ENCODE data around the gene EIF4B.
A peak's percentile ranks its signal among the peaks of the same experiment; 100 is the strongest.

Gene EIF4B

DNA sequence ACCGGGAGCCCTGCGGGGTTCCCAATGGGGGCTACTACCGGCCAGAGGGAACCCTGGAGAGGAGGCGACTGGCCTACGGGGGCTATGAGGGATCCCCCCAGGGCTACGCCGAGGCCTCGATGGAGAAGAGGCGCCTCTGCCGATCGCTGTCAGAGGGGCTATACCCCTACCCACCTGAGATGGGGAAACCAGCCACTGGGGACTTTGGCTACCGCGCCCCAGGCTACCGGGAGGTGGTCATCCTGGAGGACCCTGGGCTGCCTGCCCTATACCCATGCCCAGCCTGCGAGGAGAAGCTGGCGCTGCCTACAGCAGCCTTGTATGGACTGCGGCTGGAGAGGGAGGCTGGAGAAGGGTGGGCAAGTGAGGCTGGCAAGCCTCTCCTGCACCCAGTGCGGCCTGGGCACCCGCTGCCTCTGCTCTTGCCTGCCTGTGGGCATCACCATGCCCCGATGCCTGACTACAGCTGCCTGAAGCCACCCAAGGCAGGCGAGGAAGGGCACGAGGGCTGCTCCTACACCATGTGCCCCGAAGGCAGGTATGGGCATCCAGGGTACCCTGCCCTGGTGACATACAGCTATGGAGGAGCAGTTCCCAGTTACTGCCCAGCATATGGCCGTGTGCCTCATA lies 53.3 kb downstream of the EIF4B start:
- no peak for DNase-seq (ENCODE audit: low spot score)

DNA sequence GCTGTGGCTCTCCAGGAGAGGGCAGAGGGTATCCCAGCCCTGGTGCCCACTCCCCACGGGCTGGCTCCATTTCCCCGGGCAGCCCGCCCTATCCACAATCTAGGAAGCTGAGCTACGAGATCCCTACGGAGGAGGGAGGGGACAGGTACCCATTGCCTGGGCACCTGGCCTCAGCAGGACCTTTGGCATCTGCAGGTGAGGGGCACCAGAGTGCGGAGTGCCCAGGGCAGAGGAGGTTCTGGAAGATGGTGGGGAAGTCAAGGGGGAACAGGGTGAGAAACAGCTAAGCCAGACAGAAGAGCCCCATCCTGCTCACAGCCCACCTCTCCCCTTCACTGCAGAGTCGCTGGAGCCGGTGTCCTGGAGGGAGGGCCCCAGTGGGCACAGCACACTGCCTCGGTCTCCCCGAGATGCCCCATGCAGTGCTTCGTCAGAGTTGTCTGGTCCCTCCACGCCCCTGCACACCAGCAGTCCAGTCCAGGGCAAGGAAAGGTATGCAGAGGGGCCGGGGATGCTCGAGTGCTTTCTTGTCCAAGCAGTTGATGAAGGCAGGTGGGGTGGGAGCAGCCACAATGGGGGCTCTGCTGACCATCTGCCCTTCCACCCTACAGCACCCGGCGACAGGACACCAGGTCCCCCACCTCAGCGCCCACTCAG lies 53.9 kb downstream of the EIF4B start:
- no peak for DNase-seq (ENCODE audit: low spot score)

DNA sequence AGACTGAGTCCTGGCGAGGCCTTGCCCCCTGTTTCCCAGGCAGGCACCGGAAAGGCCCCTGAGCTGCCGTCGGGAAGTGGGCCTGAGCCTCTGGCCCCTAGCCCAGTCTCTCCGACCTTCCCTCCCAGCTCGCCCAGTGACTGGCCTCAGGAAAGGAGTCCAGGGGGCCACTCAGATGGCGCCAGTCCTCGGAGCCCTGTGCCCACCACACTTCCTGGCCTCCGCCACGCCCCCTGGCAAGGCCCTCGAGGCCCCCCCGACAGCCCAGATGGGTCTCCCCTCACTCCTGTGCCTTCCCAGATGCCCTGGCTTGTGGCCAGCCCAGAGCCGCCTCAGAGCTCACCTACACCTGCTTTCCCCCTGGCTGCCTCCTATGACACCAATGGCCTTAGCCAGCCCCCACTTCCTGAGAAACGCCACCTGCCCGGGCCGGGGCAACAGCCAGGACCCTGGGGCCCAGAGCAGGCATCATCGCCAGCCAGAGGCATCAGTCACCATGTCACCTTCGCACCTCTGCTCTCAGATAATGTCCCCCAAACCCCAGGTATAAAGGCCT lies 54.5 kb downstream of the EIF4B start:
- no peak for DNase-seq (ENCODE audit: low spot score)

DNA sequence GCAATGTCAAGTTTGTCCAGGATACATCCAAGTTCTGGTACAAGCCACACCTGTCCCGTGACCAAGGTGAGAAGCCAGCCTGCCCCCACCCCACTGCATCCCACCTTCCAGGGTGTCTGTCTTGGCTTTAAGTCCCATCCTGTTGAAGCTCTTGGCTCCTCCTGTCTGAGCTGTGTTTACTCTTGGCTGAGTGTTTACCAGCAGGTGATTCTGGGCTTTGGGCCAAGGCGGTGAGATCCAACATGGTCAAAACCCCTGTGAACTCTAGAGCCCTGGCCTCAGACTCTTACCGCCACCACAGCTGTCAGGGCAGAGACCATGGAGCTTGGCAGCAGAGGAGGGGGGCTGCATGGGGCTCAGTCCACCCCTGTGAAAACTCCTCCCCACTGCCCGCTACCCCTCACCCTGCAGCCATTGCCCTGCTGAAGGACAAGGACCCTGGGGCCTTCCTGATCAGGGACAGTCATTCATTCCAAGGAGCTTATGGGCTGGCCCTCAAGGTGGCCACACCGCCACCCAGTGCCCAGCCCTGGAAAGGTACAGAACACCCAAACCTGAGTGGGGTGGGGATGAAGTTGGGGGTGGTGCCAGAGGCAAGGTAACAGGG lies 55.3 kb downstream of the EIF4B start:
- peak; percentile 80 for DNase-seq (ENCODE audit: low spot score)

DNA sequence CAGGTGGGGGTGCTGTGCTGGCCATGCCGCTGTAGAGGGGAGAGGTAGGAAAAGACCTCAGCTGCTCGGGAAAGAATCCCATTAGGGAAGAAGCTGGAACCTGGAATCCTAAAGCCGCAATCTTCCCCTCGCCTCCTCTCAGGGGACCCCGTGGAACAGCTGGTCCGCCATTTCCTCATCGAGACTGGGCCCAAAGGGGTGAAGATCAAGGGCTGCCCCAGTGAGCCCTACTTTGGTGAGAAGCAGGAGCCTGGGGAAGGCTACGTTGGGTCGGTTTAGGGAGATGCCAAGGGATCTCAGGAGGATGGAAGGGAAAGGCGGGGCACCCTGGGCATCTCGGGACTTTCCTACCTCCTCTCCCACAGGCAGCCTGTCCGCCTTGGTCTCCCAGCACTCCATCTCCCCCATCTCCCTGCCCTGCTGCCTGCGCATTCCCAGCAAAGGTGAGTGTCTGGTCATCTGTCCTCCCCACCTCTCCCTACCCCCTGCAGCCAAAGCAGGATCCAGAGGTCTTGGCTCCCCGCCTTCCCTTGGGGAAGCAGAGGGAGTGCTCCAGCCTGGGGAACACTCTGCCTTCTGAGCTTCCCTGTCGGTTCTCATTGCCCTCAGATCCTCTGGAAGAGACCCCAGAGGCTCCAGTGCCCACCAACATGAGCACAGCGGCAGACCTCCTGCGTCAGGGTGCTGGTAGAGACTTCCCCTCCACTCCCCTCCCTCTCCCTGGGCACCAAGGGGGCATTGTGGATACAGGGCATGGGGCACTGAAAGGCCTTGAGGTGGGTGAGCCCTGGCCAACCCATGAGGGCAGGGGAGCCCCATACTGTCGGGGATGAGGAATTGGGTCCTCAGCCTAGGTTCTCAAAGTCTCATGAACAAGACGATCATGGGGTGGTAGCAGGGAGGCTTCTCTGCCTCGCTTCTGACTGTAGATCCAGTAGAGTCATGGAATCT lies 56.0 kb downstream of the EIF4B start:
- DNase-seq (ENCODE audit: low spot score), result no peak

DNA sequence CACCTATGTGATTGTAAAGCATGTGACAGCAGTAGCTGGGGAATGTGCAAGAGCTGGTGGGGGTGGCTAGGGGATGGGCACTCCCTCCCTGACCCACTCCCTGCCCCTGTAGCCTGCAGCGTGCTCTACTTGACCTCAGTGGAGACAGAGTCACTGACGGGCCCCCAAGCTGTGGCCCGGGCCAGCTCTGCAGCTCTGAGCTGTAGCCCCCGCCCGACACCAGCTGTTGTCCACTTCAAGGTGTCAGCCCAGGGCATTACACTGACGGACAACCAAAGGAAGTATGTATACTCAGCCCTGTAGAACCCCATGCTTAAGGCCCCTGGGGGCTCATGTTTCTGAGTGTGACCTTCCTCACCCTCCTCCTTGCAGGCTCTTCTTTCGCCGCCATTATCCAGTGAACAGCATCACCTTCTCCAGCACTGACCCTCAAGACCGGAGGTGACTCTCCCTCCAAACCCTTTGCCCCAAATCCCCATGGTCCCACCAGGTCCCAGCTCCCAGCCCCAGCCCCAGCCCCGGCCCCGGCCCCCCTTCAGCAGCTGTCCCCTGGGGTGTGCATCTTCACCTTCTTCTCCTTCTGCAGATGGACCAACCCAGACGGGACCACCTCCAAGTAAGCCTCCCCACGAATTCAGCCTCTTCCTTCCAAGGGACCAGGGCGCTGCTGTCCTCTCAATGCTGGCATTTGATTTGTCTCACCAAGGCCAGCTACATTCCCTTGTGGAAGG lies 56.9 kb downstream of the EIF4B start:
- DNase-seq (ENCODE audit: low spot score), result no peak

DNA sequence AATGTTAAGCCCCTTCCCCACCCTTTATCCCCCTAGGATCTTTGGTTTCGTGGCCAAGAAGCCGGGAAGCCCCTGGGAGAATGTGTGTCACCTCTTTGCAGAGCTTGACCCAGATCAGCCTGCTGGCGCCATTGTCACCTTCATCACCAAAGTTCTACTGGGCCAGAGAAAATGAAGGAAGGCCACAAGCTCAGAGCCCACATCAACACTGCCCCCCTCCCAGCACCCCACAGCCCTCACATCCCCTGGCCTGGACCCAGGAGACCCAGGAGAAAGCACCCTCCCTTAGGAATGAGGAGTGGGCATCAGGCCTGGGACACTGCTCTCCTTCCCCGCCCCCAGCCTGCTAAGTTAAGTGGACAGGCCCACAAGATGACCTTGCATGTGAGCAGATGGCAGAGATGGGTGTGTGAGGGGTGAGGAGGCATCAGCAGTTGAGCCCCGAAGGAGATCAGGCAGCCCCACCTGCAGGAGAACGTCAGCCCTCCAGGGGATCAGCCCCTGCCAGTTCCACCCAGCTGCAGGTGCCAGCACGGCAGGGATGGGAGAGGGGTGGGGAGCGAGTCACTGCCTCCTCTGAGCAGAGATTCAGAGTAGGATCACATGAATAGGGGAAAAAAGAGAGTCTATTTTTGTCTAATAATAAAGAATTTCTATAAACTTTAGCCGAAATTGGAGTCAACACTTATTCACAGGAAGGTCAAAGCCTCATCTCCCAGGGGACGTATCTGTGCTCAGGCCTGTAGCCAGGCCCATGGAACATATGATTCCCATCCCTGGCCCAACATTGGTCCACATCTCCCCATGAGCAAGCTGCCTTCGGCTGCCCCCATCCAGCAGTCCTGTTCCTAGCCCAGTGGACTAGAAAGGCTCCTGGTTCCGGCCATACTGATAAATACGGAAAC lies 57.7 kb downstream of the EIF4B start:
- DNase-seq (ENCODE audit: low spot score), result no peak

DNA sequence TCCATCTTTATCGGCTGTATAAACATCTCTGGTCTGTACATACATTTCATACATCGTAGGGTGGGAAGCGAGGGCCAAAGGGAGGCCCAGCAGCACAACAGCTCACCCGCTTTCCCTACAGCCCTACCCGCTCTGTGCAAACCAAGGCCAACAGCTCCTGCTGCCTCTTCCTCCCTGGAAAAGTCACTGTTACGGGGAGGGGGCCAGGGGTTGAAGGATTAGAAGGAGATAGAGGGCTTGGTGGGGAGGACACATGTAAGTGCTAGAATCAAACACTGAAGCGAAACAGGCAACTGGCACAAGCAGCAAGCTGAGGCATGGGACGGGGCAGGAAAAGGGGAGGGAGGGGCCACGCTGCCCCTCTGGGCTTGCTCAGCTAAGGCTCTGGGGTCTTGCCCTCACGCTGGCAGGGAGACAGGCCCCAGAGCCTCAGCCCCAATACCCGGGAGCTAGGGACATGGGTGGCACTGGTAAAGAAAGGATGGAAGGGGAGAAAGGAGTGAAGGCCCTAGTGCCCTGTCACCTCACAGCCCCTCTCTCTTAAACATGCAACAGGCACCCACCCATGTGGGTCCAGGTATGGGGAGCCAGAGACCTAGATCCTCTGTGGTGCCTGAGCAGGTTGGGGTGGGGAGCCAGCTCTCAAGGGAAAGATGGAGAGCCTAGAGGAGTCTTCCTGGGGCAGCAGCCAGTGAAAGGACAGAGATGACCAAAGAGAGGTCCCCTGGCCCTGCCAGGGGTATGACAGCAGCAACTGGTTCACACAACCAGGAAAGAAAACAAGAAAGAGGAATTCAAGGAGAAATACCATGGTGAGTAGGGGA lies 58.6 kb downstream of the EIF4B start:
- no peak for DNase-seq (ENCODE audit: low spot score)

DNA sequence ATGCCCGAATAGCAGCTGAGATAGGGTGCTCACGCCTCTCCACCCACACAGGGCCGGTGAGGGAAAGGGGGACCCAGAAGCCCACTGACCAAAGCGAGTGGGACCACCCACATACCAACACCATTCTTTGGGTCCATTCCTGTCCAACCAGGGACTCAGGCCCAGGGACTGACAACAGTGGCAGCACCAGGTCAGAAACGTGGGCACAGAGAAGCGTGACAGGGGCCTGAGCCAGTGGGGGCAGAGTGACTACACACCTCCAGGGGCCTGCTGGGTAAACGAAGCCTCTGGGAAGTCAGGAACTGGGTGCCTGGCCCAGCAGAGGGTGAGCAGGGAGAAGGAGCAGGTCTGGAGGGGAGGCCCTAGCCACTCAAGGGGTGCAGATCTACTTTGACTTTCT lies 59.2 kb downstream of the EIF4B start:
- DNase-seq (ENCODE audit: low spot score), result no peak

DNA sequence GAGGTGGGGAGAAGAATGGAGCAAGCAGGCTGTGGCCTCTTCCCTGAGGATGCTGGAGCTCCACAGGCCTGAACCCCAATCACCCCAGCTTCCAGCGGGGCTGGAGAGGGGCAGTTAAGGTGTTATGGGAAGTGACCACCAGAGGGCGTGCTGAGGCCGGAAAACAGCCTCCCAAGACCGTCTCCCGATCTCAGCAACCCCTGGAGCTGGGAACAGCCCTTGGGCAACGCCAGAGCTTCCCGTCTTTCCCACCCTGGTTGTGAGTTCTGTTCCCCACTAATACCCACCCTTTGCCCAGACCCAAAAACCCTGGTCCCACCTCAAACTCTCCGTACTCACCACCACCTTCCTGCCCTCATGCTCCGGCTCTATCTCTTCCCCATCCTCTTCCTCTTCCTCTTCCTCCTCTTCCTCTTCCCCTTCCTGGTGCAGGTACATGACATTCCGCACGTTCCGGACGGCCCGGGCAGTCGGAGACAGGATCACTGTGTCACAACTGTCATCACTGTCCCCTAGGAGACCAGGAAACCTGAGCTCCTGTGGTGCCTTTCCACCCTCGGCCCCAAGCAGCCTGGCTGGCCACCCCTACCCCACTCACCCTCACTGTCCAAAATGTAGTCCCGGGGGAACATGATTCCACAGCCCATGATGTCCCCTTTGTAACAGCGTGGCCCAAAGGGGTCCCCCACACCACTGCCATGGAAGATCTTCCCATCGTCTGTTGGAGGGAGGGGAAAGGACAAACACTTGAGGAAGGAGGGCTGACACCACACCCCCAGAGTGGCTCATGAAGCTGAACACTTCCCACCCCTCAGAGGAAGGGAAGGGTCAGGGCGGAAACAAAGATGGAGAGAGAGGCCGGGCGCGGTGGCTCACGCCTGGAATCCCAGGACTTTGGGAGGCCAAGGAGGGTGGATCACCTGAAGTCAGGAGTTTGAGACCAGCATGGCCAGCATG lies 60.0 kb downstream of the EIF4B start:
- DNase-seq (ENCODE audit: low spot score), result peak; percentile 96

DNA sequence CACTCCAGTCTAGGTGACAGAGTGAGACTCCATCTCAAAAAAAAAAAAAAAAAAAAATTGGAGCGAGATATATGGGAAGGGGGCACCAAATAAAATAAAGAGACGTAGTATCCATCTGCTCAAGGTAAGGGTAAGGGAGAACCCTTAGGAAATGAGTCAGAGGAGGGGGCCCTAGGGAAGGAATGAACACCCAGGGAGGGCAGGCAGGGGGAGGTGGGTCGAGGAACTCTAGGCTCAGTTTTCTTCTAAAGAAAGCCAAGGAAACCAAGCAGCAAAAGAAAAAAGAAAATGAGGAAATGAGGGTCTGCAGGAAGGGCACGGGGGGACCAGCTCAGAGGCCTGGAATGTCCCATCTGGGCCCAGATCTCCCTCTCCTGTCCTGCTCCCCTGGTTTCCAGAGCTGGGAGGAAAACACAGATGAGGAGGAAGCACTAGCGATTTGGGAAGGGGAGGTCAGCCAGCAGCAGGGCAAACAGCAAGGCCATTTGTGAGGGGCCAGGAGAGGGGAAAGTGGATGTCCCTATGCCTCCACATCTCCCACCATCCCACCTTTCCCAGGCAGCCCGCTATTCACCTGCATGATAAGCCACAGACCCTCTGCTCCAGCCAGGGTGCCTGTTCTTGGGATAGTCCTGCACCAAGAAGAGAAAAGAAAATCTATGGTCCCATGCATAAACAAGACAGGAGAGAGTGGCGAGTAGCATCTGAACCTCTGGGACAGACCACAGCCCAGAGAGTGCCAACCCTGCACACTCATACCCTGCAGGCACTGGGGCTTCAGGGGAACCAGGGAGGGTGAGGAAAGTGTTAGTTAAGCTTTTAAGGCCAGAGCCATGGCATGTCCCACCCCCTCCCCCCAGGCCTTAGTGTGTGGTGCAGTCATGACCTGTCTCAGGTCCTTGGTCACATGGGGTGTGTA lies 61.1 kb downstream of the EIF4B start:
- DNase-seq (ENCODE audit: low spot score), result no peak

DNA sequence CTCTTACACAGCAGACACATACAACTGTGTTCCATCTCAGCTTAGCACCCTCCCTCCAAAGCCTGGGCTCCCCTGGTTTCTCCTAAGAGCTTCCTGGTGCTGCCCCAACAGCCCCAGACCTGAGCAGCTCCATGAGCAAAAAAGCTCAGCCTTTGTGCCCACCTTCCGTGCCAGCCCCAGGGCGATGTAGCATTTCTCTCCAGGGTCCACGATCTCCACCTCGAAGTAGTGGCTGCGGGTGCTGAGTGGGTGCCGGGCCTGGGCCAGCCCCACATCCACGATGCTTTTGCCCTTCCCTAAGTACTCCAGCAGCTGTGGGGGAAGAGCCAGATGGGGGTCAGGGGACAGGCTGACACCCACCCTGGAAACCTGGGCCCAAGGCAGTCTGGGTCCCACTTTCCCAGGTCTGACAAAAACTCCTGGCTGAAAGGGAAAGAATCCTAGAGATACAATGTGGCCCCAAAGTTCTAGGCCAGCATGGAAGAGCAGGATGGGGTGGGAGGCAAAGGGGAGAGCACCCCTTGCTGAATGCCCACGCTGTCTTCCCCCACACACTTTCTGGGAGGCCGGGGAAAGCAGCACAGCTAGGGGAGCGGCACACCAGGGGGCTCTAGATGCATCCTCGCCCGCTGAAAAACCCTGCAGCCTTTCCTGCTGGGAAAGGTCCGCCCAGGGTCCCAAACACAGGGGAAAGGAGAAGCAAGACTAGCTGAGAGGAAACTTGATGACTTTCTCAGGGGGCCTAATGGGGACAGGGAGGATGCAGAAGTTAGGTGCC lies 61.9 kb downstream of the EIF4B start:
- no peak for DNase-seq (ENCODE audit: low spot score)

DNA sequence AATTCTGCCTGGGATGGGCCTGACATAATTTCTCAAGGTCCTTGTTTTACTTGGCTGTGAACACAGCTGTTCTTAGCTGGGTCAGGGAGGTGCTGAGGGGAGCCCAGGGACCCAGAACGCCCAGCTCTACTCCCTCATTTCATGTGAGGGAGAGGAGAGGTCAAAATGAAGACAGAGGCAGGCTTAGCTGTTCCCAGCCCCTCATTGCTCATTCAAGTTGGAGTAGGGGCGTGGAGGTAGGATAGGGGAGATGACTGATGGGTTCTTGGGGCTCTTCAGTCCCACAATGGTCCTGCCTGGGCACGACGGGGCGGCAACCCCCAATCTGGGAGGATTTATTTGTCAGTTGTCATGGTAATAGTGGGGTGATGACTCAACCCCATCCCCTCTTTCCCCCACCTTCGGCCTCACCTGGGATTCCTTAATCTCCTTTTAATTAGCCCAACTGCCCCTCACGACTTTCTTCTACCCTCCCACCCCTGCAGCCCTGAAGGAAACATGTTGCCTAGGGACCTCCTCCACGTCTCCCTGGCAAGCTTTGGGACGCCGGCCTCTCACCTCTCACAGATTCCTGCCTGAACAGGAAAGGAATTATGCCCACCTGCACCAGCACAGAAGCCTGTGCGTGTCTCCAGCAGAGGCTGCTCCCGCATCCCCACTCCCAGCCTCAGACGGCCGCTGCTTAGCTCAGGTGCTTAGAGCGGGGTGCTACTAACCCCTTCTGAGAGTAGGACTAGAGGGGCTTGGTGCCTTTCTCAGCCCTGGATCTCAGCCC lies 62.7 kb downstream of the EIF4B start:
- no peak for DNase-seq (ENCODE audit: low spot score)

DNA sequence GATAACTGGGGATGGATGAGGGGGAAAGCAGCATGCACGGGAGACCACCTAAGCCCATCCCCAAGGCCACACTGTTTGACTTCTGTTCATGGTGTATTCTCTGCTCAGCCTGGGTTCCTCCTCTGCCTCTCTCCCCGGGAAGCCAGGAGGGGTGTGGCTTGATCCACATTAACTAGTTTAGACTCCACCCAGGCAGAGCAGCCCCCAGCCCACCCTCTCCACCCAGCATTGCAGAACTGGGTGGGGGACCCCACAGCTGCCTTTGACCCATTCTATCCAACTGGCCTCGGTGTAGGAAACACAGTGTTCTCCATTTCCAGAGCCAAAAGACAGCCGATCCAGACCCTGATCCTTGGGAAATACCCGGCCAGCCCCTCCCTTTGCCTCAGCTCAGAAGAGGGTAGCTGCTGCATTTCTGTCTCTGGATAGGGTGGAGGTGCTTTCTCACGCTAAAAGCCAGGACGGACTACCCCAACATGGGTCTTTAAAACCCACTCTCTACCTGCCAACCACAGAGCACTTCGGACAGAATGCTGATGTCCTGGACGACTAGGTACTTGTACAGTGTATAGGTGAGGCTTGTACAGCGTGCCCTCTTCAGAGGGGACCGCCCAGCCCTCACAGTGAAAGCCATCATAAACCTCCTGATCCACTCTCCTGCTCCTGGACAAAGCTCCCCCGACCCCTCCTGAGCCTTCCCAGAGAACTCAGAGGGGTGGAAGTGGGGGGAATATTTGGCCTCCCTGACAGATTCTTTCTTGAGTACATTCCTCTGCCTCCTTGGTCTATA lies 63.6 kb downstream of the EIF4B start:
- DNase-seq (ENCODE audit: low spot score), result no peak
